Stimulated activated CD4-positive, alpha-beta T cell treated with anti-CD3 and anti-CD28 coated beads, Interleukin-2, amount 100 ng/mL, for 24 hours (primary cell): Measurements from ENCODE around the gene CYP11A1.

Experiments
- DNase-seq, 2 donors: peaks; one replicate each; pipeline ENCODE4 v3.0.0-alpha.2; 2020

CYP11A1 gene

DNA sequence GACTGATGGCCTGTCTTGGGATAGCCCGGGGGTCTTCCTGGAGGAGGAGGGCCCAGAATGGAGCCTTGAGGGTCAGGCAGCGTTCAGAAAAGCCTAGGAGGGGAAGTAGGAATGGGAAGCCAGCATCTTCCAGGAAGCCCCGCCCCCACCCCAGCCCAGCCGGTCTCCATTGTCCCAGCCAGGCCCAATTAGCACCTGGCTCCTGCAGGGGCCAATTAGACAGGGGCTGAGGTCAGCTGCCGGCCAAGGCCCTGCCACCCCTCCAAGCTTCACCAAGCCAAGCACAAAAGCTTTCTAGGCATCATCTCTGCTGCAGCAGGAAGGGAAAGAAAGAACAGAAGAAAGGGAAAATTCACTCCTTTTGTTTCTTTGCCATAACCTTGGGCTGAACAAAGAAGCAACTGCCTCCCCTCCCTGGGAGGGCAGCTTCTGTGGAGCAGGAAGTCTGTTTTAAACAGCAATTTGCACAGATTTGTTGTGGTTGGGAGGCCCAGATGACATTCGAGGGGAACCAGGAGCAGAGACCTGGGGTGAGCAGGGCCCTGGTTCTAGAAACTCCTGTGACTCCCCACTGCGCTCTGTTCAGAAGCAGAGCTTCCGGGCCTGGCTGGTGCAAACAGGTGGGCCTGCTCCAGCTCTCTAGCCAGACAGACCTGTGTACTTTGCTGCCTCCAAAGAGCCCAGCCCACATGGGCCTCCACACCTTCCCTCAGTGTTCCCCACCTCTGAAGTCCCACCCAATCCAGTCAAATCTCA is 47.7 kb downstream of the CYP11A1 start:
- DNase-seq: no peak

- no peak for DNase-seq
These were observed 48.3 kb downstream of the CYP11A1 start for GRCh38 chr15:74319138-74319460.

GRCh38 chr15:74318376-74319137 is 48.9 kb downstream of the CYP11A1 start:
- no peak for DNase-seq

- DNase-seq: no peak
These were observed 49.5 kb downstream of the CYP11A1 start for GRCh38 chr15:74317820-74318375.

DNA sequence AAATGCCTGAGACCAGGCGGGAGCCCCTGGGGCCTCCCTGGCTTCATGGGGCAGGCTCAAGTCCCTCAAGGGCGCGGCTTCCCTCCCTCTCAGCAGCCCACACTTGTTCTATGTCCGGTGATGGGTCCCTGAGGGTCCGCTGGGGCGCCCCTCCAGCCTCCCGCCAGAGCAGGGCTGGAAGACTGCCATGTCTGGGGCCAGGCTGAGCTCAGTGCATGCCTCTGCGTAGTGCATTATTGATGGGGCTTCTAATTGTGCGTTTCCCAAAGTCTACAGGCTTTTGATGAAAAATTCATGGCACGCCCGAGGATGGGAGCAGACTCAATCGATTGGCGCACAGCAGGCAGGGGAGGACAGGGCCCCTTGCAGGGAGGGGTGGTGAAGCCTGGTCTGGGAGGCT is 51.3 kb downstream of the CYP11A1 start:
- no peak for DNase-seq

GRCh38 chr15:74315626-74316025 is 51.8 kb downstream of the CYP11A1 start:
- DNase-seq: peak in 1 of 2 donors; percentile 10

DNA sequence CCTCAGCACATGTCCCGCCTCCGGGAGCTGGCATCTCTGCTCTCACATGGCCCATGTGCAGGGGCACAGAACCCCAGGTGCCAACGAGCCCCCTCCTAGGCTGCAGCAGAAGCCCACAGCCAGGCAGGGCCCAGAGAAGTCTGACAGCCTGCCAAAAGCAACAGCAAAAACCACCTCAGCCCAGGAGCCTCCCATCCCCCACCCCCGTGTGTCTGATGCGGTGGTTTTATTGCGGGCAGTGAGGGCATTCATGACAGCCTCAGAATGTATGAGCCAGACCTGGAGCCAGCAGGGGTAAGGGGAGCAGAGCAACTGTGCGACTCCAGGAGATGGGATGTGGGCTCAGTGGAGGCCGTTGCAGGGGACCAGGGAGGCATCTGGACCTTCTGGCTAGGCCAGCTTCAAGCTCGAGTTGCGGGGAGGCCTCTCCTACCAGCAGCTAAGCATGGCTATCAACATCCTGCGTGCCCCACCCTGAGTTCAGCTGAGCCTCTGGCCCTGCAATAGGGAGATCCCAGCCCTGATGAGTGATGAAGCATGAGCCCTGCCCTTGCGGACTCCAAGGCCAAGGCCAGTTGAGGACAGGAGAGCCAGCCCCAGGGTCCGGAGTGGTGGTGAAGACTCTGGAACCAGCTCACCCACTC is 52.5 kb downstream of the CYP11A1 start:
- DNase-seq: peak in 1 of 2 donors; percentile 24

DNA sequence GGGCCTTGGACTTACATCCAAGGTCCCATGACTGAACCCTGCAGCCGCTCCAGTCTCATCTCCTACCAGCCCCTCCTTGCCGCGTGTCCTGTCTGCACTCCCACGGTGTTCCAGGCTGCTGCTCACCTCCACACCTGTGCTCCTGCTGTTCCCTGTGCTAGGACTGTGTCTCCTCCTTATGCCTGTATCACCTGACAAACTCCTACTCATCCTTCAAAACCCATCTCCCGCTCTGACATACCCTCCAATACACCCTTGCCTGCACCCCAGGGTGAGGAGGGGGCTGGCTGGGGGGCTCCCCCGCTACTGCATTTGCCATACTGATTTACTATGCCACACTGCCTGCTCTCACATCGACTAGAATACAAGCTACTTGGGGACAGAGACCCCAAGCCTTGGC is 53.6 kb downstream of the CYP11A1 start:
- no peak for DNase-seq

DNA sequence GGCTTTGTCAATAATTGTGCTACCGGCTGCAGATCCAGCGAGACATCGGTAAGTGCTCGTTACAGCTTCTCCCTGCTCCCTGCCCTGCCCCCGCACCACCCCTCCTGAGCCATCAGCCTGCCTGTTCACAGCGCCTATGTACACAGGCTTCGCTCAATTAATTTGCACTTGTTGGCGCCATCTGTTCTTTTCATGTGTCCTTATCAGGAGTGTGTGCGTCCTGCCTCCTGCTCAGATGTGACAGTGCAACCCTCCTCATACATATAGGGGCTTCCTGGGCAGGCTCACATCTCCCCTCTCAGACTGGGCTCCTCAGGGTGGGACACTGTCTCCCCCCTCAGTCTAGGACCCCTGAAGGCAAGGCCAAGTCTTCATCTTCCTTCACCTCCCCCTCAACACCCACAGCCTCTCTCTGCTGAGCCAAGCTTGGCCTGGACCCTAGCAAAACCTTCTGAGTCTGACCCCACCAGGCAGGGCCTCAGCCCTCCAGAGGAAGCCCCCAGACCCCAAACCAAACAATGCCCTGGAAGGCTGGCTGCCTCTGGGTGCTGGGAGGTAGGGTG is 54.9 kb downstream of the CYP11A1 start:
- no peak for DNase-seq

DNA sequence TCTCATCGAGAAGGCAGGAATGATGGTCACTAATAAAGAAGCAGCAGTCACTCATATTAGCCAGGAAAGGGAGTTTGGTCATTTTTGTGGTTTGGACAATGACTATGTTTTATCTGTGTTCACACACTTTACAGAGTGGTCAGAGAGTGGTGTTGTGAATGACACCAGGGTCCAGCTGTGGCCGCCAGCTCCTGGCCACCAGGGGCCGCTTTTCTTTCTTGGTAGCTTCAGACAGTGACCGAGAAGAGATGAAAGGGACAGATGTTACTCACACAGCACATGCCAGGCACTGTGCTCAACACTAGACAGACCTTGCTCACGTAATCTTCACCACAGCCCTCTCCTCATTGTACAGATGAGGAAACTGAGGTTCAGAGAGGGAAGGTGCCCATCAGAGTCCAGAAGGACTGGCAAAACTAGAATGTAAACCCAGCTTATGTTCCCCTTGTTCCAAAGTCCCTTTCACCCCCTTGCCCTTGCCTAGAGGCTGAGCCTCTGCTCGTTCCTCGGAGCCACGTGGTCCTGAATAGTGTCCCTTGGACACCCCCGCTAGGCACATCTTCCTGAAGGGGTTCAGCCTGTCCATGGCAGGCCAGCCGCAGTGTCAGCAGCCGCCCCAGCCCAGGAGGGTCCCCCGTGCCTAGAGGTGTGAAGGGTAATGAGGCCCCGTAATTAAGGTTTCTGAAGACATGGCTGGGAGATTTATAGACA is 55.6 kb downstream of the CYP11A1 start:
- DNase-seq: no peak

GRCh38 chr15:74307827-74308811 is 59.3 kb downstream of the CYP11A1 start:
- peak; percentile 29 to 30 for DNase-seq

DNA sequence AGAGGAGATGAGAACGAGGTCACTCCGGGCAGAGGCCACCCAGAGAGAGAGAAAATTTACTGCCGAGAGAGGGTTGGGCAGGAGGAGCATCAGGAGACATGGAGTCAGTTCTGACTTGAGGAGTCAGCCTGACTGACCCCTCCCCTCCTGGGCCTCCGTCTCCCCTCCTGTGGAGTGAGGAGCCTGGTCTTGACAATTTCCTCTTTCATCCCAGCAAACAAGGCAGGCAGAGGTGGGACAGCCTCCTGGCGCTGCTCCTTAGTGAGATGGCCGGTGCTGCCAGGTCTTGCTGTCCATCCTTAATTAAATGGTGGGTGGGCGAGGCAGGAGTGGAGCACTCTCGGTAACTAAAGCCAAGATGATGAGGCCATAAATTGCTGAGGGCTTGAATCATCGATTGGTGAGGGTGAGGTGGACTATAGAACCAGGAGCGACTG is 60.6 kb downstream of the CYP11A1 start:
- no peak for DNase-seq

- DNase-seq: no peak
These were observed 61.8 kb downstream of the CYP11A1 start for GRCh38 chr15:74305687-74306086.

- no peak for DNase-seq
These were observed 63.0 kb downstream of the CYP11A1 start for GRCh38 chr15:74304431-74304830.

DNA sequence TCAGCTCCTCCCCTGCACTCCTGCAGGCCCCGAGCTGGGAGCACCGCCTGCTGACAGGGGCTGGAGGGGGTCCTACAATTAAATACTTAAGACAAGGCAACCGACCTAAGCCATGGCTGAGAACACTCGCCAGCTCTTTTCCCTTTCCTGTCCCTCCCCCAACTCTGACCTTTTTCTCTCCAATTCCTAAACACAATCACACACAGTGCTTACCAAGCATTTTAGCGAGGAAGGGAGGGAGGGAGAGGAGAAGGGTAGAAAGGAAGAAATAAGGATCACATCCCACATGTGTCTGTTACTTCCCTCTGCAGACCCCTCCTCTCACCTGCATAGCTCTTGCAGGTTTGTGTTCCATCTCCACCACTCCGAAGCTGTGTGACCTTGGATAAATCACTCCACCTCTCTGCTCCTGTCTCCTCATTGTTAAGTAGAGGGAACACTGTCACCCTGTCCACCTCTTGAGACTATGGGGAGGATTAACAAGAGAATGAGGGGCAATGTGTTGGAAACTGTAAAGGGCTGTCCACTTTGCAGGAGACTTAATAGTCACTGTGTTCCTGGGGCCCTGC is 63.6 kb downstream of the CYP11A1 start:
- no peak for DNase-seq

GRCh38 chr15:74302821-74303359 is 64.6 kb downstream of the CYP11A1 start:
- DNase-seq: peak; percentile 49 to 62

GRCh38 chr15:74301583-74302361 is 65.7 kb downstream of the CYP11A1 start:
- no peak for DNase-seq

DNA sequence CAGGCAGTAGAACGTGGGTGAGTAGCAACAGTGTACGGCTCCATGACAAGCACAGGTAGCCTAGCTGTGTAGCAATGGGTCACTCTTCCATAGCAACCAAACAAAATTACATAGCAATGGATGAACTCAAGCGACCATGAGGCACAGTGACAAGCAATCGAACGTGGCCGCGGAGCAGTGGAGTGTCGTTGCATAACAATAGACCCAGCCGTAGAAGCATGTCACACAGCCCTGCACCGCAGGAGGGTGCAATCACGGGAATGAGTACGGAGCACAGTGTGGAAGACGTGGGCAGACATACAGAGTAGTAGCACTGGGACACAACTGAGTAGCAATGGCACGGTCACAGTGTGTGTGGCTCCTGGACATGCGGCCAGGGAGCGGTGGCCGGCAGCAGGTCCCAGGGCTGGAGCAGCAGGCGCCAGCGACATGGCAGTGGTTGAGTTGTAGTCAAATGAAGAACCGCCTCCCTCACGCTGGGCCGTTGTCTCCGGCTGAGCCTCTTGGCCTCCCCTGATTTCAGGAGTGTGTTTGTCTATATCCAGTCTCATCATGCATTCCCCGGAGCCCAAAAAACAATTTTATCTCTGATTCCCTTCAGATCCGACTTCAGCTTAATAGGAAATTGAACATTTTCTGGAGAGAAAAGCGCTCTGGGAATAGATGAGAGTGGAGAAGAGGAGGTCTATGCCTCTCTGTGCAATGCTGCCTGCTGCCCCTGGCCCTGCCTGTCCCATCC is 67.2 kb downstream of the CYP11A1 start:
- no peak for DNase-seq

GRCh38 chr15:74297887-74298286 is 69.6 kb downstream of the CYP11A1 start:
- DNase-seq: no peak
